ENCODE measurements around the gene GALNT9.
A peak's percentile ranks its signal among the peaks of the same experiment; 100 is the strongest.
"Not testable (repeated sequence)": the region's sequence is repeated elsewhere in the genome, so short reads cannot be mapped to it uniquely, and the experiment has no call there.

GALNT9 gene

DNA sequence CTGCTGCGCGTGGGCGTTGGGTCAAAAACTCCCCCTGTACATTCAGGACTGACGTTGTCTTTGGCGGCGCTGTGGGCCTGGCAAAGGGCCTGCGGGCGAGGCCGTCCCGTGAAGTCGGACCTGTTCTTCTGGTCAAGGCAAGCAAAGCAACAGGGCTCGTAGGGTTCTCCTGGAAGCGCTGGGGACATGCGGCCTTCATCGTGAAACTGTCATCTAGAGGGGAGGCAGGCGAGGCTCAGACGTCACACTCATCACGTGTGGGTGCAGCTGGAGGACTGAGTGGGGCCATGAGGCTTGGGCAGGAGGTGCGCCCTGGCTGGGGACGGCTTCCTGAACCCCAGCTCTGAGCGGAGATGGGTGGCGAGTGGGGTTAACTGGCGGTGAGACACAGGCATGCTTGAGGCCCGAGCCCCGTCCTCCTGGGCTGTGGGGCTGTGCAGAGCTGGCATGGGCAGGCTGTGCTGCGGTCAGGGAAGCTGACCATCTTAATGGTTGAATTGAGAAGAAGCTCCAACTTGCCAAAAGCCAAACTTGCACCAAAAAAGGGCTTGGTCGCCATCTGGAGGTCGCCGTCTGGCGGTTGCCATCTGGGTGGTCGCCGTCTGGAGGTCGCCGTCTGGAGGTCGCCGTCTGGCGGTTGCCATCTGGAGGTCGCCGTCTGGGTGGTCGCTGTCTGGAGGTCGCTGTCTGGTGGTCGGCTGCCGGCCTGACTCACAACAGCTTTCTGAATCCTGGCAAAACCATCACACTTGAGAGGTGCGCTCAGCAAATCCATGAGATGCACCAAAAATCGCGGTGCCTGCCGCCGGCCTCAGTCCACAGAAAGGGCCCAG is 119.0 kb downstream of the GALNT9 start:
- DNase-seq: no peak

GRCh38 chr12:132209619-132210222 is 119.7 kb downstream of the GALNT9 start:
- DNase-seq: no peak

GRCh38 chr12:132208153-132208823 is 121.1 kb downstream of the GALNT9 start:
- no peak for DNase-seq

DNA sequence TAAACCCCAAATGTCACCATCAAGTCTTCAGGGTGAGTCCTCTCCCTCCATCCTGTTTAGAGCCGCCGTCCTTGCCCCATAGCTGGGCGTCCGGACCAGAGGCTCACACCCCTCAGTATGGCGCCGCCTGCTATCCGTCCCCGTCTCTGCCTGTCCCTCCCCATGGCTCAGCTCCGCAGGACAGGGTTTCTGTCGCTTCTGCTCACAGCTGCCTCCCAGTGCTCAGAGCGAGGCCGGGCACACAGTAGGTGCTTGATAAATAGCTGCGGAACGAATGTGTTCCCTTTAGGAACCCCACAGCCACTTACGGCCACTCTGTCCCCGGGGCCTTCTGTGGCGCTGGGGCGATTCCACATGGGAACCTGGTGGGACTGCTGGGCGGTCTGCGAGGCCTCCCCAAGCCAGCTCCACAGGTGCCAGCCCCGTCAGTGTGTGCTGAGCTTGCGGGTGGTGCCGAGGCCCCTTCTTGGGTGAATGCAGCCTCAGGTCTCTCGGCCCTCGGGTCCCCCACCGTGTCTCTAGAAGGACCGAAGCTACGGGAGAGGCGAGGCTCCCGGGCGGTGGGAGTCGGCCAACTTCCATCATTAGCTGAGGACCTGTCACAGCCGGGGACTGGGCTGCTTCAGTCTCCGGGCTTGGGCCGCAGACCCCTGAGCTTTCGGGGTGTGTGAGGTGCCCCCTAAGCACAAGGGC is 122.2 kb downstream of the GALNT9 start:
- DNase-seq: no peak

DNA sequence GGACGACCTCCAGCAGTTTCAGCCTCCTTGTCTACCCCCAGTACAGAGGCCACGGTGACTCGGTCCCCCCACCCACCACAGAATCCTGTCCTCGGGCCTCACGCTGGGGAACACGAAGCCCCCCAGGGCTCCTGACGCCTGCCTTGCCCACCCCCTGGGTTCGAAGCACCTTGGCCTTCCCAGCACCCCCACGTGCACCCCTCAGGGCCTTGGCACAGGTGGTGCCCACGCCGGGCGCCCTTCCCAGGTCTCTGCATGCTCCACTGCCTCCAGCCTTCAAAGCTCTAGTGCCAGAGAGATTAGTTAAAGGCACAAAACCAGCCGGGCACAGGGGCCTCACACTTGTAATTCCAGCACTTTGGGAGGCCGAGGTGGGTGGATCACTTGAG is 123.3 kb downstream of the GALNT9 start:
- DNase-seq: no peak

DNA sequence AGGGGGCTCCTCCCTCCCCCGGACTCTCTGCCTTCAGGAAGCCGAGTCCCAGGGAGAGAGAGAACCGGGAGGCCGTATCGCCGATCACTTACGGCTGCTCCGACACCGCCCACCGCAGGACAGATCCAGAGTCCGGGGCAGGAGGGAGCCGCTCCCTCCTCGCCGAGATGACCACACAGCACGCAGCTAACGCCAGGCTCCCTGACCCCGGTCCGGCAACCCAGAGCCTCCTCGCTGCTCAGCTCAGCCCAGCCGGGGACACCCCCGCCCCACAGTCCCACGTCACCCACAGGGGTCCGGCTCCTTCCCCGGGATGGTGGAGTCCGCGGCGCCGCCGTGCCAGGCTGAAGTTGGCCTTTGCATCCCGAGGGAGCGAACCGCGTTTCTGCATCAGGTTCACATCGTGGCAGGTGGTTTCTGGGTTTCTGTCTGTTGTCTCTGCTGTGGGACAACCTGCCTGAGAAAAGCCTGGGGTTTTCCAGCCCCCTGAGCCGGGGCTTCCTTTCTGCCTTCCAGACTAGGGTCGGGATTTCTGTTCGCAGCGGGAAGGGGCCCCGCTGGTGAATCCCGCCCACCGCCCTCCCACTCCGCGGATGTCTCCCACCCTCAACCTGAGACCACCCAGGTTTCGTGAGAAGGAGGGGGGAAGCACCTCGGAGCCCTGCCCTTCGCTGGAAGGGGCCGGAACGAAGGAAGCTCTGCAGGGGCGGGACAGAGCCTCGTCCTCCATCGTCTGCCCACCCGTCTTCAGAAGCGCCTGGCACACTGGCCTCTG is 123.9 kb downstream of the GALNT9 start:
- no peak for DNase-seq

DNA sequence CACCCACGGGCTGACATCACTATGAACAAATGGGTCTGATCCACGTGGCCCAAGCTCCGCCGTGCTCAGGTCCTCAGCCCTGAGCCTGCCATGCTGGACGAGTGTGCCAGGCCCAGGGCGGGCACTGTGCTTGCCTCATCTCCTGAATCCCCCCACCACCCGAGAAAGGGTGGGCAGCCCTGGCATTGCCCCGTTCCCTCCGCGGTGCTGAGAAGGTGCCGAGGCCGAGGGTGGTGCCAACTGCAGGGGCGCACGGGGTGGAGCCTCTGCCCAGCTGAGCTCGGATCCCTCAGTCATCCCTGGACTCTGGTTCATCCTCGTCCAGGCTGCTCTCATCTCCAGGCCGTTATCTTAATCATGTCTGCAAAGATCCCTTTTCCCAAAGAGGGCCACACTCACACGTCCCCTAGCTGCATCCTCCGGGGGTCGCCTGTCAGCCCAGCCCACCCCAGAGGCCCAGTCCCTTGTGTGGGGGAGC is 124.6 kb downstream of the GALNT9 start:
- DNase-seq: no peak

DNA sequence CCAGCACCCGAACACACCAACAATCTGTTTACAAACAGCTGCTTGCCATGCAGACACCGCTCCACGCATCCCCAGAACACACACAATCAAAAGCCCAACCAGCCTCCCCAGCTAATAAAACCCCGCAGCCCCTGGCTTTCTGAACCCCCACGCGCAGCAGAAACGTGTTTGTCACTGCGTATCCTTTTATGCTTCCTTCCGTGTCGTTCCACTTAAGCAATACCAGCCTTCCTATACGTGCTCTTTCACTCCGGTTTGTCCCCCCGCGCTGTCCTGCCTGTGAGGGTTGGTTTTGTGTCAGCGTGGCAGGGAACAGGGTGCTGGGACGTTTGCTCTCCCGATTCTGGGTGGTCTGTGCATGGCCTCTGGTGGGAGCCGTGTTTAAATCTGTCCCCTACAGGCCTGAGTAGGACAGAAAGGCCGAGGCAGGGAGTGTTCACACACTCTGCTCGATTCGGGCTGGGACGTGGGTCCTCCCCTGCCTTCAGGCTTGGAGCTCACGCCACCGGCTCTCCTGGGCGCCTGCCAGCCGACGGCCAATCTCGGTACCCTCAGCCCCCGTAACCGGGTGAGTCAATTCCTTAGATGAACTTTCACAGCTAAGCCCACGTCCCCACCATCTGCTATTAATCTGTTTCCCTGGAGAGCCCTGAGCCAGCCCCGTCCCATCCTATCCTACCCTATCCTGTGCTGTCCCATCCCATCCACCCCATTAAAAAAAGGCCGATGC is 125.2 kb downstream of the GALNT9 start:
- no peak for DNase-seq

DNA sequence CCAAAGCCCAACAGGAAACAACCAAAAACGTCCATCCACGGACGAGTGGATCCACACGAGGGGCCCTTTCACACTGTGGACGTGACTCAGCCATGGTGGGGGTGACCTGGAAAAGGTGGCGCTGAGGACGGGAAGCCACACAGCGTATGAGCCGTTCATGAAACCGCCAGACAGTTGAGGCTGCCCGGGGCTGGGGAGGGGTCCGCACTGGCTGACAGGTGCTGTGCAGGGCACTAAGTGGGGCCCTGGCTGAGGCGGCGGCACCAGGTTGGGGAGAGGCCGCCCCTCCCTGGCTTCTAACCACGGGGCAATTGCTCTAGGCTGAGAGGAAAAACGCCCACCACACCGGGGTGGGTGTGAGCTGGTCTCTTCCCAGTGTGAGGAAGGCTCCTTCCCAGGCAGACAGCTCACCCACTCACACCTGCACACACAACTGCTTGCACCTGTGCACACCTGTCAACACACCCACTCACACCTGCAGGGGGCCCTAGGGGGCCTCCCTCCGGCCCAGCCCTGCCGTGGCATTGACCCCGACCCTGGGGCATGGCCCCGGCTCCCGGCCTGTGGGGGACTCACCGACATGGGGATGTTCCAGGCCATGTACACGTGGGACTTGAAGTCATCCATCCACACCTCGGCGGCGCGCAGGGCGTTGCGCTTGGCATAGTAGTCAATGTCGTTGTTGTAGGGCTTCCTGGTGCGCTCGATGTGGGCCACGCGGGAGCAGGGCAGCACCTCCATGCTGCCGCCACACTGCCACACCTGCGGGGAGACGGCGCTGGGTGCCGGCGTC is 126.3 kb downstream of the GALNT9 start:
- DNase-seq: no peak

DNA sequence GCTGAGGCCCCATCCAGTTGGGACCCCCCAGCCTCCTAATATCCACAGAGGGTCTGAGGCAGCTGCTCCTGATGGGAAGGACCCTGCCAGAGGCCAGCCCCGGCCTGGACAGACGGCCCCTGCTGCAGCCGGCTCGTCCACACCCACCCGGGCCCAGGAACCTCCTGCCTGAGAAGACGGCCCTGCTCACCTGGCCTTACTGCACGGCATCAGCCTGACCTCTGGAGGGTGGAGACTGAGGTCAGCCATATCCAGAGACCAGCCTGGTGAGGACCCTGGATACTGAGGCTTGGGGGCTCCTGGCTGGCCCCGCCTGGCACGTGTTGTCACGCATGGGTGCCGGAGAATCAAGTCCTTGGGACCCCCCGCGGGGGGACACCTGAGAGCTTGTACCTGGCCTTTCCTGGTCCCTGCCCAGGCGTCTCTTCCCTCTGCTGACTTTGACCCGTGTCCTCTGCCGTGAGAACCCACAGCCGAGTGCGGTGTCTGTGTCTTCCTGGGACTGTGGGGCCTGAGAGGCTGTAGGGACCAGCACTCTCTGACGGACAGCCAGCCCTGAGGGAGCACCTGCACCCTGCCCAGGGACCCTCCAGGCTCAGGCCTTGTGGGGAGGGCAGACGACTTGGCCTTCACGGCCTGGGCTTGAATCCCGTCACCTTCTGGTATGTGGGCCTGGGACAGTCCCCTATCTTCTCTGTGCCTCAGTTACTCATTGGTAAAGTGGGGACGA is 127.8 kb downstream of the GALNT9 start:
- DNase-seq: no peak

DNA sequence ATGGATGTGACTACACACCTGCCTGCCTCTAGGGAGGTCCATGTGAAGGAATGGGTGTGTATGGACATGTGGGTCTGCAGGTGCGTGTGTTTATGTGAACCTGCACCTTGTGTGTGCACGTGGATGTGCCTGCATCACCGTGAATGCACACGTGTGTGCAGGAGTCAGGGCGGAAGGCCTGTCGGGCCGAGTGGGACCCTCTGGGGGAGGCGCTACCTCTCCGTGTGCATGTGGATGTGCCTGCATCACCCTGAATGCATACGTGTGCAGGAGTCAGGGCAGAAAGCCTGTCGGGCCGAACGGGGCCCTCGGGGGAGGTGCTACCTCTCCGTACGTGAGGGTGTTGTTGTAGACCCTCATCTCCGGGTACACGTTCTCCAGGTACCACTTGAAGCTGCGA is 128.6 kb downstream of the GALNT9 start:
- DNase-seq: no peak

DNA sequence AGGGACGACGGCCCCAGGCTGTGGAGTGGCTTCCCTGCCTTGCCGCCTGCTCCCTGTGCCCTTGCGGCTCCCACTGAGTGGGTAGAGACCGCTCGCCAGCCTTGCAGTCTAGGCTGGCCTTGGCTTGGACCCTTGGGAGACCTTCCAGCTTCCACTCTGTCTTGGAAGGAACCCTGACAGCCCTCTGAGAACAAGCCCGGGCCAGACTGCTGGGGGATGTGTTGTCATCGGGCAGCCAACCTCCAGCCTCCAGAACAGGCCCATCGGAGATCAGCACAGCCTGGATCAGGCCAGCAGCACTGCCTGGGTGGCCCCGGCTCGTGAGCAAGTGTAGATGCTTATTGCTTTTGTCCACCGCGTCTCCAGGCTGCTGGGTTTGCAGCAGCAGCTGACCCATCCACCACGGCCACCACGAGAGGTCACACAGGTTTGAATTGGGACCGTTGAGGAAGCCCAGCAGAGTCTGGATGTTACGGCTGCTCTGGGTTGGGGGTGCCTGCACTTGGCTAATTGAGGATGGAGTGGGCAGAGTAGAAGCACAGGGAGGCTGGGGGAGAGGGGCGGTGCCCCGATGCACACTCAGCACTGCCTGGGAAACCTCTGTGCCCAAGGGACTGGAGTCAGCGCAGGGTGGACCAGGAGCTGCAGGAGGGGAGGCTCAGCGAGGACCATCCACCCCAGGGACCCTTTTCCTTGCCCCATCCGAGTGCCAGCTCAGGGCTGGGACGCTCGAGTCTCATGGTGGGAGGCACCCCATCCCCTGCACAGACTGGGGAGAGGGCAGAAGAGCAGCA is 129.7 kb downstream of the GALNT9 start:
- DNase-seq: no peak

DNA sequence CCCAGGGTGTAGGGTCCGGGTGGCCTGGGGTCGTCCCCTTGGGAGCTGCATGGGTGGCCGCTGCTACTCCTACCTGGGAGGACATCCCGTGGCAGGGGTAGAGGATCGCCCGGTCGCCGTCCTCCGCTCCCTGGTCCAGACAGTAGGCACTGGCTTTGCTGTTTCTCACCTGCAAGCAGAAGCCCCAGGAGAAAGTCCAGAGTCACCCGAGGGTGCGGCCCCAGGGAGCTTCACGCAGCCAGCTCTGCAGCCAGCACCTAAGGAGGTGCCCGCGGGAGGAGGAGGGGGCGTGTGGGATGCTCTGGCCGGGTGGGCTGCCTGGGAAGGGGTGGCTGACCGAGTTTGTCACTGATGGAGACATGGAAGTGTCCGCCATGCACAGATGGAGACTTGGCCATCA is 130.3 kb downstream of the GALNT9 start:
- DNase-seq: no peak

DNA sequence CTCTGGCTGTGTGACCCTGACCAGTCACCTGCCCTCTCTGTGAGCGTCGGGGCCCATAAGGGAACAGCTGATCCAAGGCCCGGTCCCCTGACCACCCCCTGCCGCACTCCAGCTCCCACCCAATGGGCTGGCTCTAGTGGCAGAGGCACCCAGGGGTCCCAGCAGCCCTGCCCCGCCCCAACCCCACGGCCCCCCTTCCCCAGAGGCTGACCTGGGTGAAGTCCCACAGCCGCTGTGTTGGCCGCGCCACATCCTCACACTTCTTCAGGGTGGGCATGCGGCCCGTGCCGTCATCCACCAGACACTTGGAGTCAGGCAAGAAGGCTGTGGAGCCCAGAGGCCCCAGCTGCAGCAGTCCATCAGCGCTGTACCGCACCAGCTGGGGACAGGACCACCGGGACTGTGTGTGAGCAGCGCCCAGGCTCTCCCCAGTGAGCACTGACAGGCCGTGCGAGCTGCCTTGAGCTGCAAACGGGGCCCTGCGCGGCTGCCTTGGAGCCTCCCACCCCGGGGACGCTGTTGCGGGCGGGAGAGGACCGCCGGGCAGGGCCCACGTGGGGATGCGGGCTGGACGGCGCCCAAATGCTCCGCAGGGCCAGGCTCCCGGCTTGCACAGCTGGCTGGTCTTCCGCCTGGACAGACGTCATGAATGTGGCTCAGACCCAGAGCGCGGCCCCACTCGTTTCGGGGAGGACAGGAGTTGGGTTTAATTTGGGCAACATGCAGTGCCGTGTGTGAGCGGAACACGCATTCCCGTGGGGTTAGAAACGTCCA is 131.6 kb downstream of the GALNT9 start:
- DNase-seq: no peak

DNA sequence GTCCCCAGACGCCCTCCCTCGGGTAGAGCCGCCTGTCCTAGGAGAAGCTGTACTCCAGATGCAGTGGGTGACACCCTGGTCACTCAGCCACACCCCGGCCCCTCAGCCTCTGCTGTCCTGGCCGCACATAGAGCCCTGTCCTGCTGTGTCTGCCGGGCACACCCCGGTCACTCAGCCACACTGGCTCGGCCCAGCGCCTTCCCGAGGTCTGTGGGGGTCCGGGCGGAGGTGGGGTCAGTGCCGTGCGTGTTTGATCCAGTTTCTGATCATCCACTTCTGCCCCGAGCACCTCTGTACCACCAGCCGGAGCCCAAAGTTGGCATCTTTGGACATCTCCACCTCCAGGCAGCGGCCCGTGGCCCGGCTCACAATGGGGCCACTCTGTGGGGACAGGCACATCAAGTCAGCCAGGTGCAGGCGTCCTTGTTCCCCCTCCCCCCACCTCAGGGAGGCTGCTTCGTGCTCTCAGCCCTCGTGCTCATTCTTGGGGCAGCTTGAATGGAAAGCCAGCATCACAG is 132.5 kb downstream of the GALNT9 start:
- no peak for DNase-seq

DNA sequence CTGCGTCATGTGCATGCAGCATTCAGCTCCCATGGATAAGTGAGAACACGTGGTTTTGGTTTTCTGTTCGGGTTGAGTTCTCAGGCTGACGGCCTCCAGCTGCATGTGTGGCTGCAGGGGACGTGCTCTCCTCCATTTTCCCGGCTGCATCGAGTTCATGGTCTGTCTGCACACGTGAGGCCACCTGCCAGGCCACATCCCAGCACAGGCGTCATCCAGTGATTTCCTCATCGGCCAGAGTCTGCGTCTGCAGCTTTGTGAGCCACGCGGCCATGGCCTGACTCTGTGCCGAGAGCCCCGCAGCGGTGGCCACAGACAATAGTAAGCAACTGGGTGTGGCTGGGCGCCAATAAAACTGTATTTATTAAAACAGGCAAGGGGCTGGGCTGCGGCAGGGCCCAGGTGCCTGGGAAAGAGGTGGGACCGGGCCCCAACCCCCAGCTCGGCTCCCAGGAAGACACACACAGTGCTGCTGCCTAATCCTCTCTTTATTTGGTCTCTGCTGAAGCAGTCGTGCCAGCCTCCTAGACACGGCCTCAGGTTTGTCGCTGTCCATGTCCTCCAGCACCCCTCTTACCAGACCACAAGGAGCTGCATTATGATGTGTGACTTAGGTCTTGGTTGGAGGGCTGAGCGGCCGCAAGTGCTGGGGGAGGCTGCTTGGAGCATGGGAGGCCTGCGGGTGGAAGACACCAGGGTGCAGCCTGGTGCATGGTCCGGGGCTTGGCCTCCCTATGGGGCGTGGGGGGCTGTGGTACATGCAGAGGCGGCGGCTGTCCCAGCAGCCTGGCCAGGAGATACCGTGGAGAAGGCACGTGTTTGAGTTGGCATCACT is 133.1 kb downstream of the GALNT9 start:
- peak; percentile 13 for DNase-seq

DNA sequence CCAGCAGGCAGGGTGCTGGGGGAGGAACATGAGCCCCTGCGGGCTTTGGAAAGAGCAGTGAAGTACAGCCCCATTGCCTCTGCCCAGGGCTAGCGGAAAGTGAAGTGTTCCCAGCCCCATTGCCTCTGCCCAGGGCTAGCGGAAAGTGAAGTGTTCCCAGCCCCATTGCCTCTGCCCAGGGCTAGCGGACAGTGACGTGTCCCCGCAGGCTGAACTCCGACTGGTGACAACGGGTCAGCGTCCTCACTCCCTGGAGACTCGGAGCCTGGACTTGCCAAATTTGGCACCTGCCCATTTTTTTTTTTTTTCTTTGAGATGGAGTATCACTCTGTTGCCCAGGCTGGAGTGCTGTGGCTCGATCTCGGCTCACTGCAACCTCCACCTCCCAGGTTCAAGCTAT is 134.1 kb downstream of the GALNT9 start:
- not testable (repeated sequence) for DNase-seq
